Right kidney (tissue), 1 donor: ENCODE results near the gene ITPR1.

Experiments used
- DNase-seq: peaks from one replicate; pipeline ENCODE4 v3.0.0-alpha.2; 2016

Gene ITPR1

DNA sequence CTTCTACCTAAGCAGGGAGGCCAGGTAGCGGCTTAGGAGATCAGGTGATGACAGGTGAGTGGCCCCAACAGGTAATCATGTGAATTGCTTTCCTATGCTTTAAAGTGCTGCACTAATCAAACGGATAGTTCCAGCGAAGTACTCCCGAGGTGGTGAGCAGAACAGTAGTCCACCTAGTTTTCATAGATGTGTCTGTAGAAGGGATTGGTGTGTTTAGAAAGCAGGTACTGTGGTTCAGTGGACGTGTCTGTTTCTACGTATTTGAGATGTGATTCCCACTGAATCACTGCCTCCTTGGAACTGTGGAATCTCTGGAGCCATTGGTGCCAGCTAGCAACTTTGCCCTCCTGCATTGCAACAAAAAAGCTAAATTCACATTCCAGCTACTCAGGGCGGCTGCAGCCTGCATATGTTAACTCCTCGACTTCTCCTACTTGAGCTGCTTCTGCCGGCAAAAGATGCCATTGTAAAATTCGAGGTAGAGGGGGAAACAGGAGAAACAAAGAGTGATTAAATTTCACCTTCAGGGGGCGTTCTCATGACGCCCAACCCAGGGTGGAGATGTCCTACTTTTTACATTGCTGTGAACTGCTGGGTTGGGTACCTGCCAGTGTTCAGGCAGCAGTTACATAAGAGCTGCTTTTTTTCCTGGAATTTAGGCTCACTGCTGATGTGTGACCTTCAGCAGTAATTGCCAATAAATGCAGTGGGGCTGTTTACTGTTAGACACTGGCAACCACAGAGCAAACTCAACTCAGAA lies 227.3 kb downstream of the ITPR1 start:
- no peak for DNase-seq

DNA sequence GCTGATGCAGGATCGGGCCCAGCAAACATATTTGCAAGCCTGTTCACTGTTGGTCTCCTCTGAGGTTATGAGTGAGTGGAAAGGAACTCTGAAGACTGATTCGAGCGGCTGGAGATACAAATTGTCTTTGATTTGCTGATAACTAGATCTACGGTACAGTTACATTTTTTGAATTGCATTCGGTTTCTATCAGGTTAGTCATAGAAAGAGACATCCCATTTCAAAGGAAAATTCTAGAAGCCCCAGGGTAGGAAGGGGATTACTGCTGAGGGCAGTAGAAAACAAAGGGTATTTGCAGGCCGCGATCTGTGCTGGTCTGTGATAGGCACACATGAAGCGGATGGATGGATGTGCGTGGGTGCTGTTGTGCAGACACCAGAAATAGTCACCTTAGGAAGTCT lies 228.4 kb downstream of the ITPR1 start:
- no peak for DNase-seq

DNA sequence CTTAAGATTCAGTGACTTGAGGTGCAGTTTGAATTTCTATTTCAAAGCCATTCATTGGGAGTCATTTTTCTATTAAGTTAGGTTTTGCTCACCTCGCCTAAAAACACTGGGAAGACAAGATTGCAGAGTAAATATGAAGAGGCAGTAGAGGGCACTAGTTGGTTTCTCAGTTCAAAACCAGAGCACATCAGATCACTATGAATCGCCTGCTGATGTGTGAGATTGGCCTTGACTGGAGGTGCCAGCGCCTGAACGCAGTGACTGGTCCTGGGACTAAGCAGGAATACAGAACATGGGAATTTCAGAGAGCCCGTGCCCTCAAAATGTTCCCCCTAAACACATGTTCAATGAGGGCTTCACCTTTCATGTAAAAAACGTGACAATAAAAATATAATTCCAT lies 229.0 kb downstream of the ITPR1 start:
- DNase-seq: no peak

DNA sequence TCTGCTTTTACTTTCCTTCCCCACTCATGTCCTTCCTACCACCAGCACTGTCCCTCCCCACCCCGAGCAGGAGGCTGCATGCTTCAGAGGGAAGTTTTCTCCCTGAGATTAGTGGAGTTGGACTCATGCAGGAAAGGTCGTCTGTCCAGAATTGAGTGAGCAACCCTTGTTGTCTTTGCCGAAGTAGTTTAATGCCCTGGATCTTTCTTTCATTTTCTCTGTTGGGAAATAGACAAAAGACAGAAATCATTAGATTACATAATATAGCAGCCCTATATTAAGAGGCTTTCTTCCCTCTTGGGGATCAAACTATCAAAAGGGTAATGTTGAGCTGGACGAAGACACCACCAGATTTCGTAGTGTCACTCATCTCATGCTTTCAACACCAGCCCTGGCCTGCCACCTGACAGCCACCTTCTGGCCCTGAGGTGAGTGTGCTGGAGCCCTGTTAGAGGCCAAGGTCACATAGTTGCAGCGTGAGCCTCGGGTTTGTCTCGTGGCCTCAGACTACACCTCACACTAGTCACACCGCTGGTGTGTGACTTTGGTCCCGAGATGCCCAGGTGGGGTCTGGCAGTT lies 231.0 kb downstream of the ITPR1 start:
- DNase-seq: no peak

DNA sequence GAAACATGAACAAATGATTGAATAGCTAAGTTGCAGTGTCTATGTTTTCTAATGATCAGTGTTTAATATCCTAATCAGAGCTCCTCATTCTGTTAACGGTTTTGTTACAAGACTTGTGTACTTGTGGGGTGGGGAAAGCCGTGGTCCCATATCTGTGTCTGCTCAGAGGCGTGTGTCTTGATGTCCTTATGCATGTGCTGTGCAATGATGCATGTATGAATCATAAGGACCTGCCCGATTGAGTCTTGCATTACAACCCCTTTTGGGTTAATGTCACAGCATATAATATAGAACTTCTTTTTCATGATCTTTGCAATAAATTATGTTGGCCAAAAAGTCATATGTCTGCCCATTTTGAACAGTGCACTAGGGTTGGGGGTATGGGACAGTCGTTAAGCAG lies 233.4 kb downstream of the ITPR1 start:
- DNase-seq: no peak

DNA sequence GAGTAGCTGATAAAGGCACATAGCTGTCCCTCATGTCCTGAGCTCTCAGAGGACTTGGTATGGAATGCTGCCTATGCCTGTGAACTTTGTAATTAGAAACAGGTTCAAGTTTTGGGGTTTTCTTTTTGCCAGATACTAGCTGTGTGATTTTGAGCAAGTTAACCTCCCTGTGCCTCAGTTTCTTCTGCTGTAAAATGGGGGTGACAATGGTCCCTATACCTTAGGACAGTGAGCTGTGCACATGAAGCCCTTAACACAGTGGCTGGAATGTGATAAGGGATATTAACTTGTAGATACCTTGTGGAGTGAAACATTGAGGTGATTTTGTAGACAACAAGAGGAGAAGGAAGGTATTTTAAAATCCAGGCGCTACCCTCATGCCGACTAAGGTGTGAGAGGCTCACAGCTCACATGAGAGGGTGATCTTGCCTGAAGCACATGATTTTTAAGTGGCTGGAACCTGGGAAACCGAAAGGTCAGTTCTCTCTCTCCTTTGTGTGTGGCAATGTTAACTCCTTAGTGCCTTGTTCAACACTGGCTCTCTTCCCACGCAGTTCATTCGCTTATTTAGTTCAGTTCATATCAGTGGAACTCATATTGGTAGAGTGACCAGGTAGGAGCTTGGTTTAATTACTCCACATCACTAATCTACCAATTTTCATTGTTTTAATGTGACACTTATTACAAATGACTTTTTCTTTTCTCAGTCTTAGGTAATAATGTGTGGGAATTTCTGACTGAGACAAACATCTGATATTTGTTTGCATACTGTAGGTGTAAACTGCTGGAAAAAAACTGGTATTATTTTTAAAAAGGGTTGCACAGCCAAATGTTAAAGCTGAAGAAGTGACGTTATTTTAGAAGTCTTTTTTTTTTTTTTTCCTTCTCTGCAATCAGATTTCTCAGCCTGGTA lies 236.2 kb downstream of the ITPR1 start:
- no peak for DNase-seq

DNA sequence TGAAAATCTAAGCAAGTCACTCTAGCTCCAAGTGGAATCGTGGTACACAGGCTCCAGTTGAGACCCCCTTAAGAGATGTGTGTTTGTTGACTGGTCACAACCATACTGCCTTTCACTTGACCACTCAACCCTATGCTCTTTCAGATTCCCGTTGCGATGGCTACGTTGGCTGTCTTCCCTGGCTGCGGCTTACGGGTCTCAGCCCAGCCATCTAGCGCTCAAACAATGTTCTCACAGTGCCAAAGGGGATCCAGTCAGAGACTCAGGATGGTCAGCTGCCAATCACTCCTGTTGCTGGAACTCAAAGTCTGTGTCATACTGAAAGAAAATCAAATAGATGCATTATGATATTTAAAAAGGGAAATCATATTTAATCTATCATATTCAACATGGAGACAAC lies 237.6 kb downstream of the ITPR1 start:
- no peak for DNase-seq

DNA sequence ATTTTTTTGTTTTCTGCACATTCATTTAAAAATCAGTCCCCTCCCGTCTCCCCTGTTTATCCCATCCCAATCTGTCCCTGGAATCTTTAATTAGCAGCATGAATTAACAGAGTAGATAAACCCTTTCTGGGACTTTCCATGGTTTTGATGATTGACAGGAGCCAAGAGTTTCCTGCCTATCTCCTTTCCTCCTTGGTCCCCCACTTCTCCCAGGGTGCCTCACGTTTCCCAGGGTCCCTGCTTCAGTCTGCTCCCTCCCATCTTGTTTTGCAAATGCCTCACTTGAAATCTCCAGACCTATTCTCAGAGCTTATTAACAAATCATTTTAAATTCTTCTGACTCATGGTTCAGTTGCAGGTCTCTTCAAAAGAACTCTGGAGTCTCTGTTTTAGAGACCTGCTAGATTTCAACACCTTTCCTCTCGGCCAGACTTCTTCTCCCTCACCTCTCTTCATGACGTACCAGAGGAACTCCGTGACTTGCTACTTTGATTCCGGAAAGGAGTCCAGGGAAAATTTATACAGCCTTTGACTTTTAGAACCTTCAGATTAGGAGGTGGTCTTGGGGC lies 238.5 kb downstream of the ITPR1 start:
- no peak for DNase-seq

DNA sequence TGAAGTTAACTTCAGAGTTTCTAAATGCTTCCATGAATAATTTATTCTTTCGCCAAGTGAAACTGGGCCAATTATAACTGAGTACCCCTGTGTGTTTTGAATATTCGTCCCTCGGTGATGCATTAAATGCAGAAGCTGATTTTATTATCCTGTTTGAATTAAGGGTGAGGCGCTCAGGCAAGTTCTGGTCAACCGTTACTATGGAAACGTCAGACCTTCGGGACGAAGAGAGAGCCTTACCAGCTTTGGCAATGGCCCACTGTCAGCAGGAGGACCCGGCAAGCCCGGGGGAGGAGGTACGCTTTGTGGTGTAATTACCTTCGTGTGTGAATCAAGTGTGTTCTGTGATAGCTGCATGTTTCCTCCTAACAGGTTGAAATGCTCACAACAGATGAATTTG lies 239.8 kb downstream of the ITPR1 start:
- no peak for DNase-seq

DNA sequence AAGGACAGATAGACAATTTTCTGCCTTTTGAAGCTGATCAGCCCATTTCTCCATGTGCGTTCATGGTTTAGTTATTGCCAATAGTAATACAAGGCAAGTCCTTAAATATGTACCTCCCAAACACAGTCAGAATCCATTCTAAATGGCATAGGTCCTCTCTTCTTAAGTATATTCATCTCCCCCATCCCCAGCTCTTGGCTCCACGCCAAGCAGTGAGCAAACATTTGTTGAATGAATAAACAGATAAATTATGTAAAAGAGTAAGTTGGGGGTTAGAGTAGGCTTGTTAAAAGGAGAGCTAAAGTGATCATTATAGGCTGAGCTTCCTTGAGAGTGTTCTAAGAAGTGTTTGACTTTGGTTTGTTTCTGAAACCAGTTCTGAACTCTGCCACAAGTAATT lies 241.3 kb downstream of the ITPR1 start:
- no peak for DNase-seq

DNA sequence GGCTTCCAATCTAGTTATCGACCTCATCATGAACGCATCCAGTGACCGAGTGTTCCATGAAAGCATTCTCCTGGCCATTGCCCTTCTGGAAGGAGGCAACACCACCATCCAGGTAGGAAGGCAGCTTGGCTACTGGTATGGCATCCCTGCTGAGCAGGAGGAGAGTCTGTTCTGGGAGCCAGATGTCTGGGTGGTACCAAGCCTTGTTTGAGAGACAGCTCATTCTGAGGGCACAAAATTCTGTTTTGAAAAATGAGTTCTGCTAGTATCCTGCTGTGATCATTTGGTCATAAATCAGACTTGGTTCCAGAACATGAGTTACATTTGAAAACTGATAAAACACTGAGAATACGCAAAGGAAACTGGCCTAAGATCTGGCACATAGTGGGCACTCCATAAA lies 242.1 kb downstream of the ITPR1 start:
- DNase-seq: no peak

DNA sequence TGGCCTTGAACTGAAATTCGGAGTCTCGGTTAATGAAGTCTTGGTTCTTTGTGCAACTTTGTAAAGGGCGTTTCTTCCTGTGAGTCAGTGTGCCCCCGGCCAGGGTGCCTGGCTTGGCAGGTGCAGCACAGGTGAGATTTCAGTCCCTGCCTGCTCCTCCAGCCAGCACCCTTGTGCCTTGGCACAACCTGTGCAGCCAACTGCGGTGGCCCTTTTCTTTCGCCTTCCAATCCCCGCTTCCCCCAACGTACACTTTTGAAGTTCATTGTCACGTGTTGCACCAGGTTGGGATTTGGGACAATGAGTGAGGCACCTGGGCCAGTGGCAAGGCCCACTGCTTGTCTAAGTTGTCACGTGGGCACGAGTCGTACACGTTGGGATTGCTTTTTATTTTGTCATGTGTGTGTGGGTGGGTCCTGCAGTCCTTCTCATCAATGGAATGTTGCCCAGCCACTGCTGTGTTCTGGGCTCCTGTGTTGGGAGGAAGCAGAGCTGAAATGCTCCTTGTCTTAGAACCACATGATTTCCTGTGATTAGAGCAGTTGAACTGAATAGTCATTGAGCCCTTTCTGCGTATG lies 243.2 kb downstream of the ITPR1 start:
- DNase-seq: no peak

DNA sequence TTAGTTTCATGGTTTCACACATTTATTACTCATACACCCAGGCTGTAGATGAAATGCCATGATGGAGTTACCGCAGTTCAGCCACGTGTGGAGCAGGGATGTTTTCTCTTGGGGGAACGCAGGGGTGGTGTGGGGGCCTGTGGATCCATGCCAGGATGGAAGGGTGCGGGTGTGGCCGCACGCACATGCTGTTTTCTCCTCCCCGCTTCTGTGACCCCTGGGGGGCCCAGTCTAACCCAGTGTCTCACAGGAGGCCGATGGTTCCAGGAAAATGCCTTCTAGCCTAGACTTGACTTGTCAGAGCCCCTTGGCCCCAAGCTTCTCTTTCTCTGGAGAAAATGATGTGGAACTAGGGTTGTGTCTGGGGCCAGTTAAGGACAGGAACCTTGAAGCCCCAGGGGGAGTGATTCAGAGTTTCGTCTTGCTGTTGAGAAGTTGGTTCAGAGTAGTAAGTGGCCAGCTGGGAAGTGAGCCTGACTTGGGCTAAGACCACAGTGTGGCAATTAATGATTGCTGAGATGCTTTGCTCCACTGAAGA lies 245.7 kb downstream of the ITPR1 start:
- DNase-seq: no peak

DNA sequence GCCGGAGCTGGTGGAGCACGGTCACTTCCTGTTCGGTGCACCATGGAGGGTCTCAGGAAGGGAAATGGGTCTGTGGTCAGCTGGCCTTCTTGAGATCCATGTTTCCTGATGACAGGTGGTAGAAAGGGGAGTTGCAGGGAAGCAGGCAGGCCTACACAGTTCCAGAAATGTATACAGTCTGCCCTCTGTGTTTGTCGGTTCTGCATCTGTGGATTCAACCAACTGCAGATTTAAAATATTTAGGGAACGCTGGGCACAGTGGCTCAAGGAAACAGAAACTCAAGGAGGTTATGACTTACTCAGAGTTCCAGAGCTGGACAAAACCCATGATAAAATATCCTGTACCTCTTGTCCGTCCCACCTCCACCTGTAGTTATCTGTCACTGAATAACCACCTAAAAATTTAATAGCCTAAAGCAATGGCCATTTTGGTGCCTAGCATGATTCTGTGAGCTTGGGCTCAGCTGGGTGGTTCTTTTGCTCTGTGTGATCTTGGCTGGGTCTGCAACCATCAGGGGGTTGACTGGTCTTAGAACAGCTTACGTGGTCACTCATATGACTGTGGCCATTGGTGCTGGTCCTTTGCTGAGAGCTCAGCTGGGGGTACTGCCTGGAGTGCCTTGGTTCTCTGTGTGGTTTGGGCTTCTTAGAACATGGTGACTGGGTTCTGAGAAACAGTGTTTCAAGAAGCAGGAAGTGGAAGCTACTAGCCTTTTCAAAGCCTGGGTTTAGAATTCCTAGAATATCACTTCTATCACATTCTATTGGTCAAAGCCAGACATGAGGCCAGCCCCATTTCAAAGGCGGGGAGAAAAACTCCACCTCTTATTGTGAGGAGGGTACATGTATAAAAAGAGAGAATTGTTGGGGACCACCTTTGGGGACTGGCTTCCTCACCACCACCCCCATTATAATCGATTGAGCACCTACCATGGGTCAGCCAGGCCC lies 246.4 kb downstream of the ITPR1 start:
- DNase-seq: no peak

DNA sequence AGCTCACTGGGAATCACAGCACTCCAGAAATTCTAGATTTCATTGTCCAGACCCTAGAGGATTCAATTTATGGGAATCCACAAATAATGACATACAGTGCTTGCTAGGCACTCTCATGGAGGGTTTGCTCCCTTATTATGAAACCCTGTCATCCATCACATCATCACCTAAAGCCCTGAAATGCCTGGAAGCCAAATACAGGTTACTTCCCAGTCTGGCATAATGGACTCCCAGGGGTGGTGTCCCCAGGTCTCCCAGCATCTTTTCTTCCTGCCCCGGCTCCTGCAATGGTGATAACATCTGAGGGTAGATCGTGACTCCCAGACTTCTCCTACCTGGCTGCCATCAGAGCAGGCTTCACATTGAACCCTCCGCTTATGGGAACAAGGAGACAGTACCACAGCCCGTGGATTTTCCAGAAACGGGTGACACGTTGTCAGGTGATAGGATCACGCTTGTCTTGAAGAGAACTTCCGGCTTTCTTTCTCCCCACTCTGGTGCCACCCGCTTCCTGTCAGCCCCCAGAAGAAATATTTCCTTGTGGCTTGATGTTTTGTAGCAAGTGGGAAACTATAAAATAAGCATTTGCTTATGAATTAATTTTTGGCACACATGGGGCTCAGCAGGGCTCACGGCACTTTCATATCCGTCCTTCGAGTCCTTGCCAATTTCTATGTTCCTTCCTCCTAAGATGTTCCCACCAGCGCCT lies 247.4 kb downstream of the ITPR1 start:
- DNase-seq: no peak

DNA sequence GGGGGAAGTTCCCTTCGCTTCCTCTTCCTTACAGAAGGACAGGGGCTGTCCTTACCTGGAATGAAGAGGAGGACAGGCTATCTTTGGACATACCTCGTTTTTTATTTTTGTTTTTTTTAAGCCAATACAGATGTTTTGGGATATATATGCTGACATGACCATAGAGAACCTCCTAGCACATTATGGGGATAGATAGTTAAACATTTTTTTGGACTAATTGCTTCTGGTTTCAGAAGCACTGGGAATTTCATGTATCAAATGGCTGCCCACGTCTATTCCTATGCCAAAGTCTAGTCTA lies 247.9 kb downstream of the ITPR1 start:
- no peak for DNase-seq

DNA sequence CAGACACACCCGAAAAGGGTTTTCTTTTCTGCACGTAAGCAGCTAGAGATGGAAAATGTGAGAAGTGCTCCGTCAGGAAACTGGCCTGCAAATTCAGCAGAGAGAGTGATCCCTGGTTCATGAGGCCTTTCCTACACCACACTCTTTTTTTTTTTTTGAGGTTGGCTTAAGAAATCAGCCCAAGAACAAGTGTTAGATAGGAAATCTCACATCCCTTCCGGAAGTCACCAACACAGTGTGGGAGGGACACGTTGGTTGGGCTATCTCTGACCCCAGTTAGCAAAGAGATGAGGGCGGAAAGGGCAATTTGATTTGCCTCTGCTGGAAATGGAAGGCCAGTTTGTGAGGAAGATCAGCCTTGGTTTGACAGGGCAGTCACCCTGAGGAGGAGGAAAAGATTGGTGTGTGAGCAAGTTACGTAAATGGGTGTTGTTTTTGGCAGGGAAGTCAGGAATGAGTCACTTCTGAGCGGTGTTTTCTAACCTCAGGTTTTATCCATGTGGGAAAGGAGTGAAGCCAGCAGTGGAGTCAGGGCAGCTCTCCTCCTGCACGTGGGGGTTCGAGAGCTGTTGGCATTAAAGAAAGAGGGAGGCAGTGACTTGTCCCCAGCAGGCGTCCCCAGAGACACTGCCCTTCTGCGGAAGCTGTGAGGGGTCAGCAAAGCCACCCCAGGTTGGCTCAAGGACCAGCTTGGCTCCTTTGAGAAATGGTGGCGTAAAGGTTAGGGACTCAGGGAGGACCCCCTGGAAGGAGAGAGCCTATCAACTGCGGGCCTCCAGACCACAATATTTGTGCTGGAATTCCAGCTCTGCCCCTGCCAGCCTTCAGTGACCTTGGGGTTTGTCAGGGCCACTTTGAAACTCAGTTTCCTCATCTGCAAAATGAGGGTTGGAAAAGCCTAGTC lies 248.5 kb downstream of the ITPR1 start:
- DNase-seq: no peak

DNA sequence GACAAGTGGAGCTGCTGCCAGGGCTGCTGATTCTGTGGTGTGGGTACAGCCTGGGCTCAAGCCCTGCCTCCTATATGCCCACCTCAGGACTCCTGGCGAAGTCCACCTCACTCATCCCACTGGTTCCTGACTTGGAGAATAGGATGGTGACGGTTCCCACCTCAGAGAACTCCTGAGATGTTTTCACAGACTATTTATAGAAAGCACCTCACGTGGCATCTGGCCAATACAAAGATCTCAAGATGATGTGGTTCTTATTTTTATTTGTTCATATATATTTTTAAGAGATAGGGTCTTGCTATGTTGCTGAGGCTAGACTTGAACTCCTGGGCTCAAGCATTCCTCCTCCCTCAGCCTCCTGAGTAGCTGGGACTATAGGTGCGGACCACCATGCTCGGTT lies 249.2 kb downstream of the ITPR1 start:
- DNase-seq: no peak

DNA sequence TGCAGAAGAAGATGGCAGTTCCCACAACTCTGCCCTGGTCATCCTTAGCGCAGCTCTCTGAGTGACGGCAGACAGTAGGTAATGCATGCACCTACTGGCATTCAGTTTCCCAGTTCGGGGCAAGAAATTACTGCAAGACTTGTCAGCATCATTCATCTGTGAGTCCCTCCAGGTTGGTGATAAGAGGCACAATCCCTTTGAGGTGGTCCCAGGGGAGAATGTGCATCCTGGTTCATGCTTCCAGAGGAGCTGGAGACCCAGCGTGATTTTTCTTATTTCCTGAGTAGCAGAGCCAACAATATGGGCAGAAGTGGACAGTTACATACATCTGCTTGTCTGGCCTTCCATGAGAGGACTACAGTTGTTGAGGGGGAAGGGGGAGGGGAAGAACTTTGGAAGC lies 250.2 kb downstream of the ITPR1 start:
- DNase-seq: no peak
